Measurements from ENCODE around the gene MTURN.
"Not testable (repeated sequence)": the region's sequence is repeated elsewhere in the genome, so short reads cannot be mapped to it uniquely, and the experiment has no call there.

MTURN gene

GRCh38 chr7:30180718-30181117 lies 45.9 kb downstream of the MTURN start:
- Histone ChIP-seq H3K4me1 (ENCODE audit: control insufficient read depth, insufficient read depth, low read length) (no peaks in the 10 kb centered on the region; the same call in 1 of the 2 replicates), H3K4me3 (ENCODE audit: low read depth, low read length) (no peak overlapping the region), H3K36me3 (ENCODE audit: control insufficient read depth, insufficient read depth, low read length) (no peaks in the 10 kb centered on the region), H3K9ac (ENCODE audit: low read depth, low read length) (no peak overlapping the region), H3K27ac (ENCODE audit: low read depth, low read length) (no peak overlapping the region), H3K9me3 (ENCODE audit: control insufficient read depth, insufficient read depth, low read length) (no peaks in the 10 kb centered on the region), H3K27me3 (ENCODE audit: control insufficient read depth, insufficient read depth, low read length) (no peaks in the 10 kb centered on the region)

- Histone ChIP-seq H3K36me3 (ENCODE audit: control insufficient read depth, insufficient read depth, low read length) (no peaks in the 10 kb centered on the region), H3K9ac (ENCODE audit: low read depth, low read length) (no peak overlapping the region), H3K27me3 (ENCODE audit: control insufficient read depth, insufficient read depth, low read length) (no peaks in the 10 kb centered on the region), H3K9me3 (ENCODE audit: control insufficient read depth, insufficient read depth, low read length) (peaks cover under 1% of the 10 kb centered on the region; the same call in 1 of the 2 replicates), H3K4me3 (ENCODE audit: low read depth, low read length) (no peak overlapping the region), H3K4me1 (ENCODE audit: control insufficient read depth, insufficient read depth, low read length) (no peaks in the 10 kb centered on the region; the same call in 1 of the 2 replicates), H3K27ac (ENCODE audit: low read depth, low read length) (no peak overlapping the region)
Measured at GRCh38 chr7:30181211-30181610, 46.4 kb downstream of the MTURN start.

GRCh38 chr7:30181736-30182522 lies 47.1 kb downstream of the MTURN start:
- Histone ChIP-seq H3K4me3 (ENCODE audit: low read depth, low read length) (no peak overlapping the region), H3K4me1 (ENCODE audit: control insufficient read depth, insufficient read depth, low read length) (no peaks in the 10 kb centered on the region; the same call in 1 of the 2 replicates), H3K9ac (ENCODE audit: low read depth, low read length) (no peak overlapping the region), H3K36me3 (ENCODE audit: control insufficient read depth, insufficient read depth, low read length) (no peaks in the 10 kb centered on the region), H3K27ac (ENCODE audit: low read depth, low read length) (no peak overlapping the region), H3K27me3 (ENCODE audit: control insufficient read depth, insufficient read depth, low read length) (no peaks in the 10 kb centered on the region), H3K9me3 (ENCODE audit: control insufficient read depth, insufficient read depth, low read length) (peaks cover 7% of the 10 kb centered on the region)

GRCh38 chr7:30182814-30183213 lies 48.0 kb downstream of the MTURN start:
- no peaks in the 10 kb centered on the region for H3K27me3 ChIP-seq (ENCODE audit: control insufficient read depth, insufficient read depth, low read length)
- no peaks in the 10 kb centered on the region for H3K4me1 ChIP-seq (ENCODE audit: control insufficient read depth, insufficient read depth, low read length)

GRCh38 chr7:30183749-30184369 lies 49.1 kb downstream of the MTURN start:
- Histone ChIP-seq H3K27ac (ENCODE audit: low read depth, low read length) (no peak overlapping the region), H3K27me3 (ENCODE audit: control insufficient read depth, insufficient read depth, low read length) (no peaks in the 10 kb centered on the region), H3K9me3 (ENCODE audit: control insufficient read depth, insufficient read depth, low read length) (peaks cover 10% of the 10 kb centered on the region), H3K4me3 (ENCODE audit: low read depth, low read length) (no peak overlapping the region), H3K36me3 (ENCODE audit: control insufficient read depth, insufficient read depth, low read length) (no peaks in the 10 kb centered on the region), H3K4me1 (ENCODE audit: control insufficient read depth, insufficient read depth, low read length) (no peaks in the 10 kb centered on the region), H3K9ac (ENCODE audit: low read depth, low read length) (no peak overlapping the region)

More at GRCh38 chr7:30182814-30183213, 48.0 kb downstream of the MTURN start:
- Histone ChIP-seq H3K27ac (ENCODE audit: low read depth, low read length) (no peak overlapping the region), H3K9ac (ENCODE audit: low read depth, low read length) (no peak overlapping the region), H3K36me3 (ENCODE audit: control insufficient read depth, insufficient read depth, low read length) (no peaks in the 10 kb centered on the region), H3K4me3 (ENCODE audit: low read depth, low read length) (no peak overlapping the region), H3K9me3 (ENCODE audit: control insufficient read depth, insufficient read depth, low read length) (peaks cover 10% of the 10 kb centered on the region)

GRCh38 chr7:30184791-30185487 lies 50.2 kb downstream of the MTURN start:
- H3K36me3 ChIP-seq (ENCODE audit: control insufficient read depth, insufficient read depth, low read length) = no peaks in the 10 kb centered on the region
- H3K9me3 ChIP-seq (ENCODE audit: control insufficient read depth, insufficient read depth, low read length) = peaks cover 13% of the 10 kb centered on the region
- no peak overlapping the region for H3K9ac ChIP-seq (ENCODE audit: low read depth, low read length)
- no peaks in the 10 kb centered on the region for H3K27me3 ChIP-seq (ENCODE audit: control insufficient read depth, insufficient read depth, low read length)
- H3K27ac ChIP-seq (ENCODE audit: low read depth, low read length) = no peak overlapping the region
- H3K4me3 ChIP-seq (ENCODE audit: low read depth, low read length) = no peak overlapping the region
- no peaks in the 10 kb centered on the region for H3K4me1 ChIP-seq (ENCODE audit: control insufficient read depth, insufficient read depth, low read length)

- Histone ChIP-seq H3K27me3 (ENCODE audit: control insufficient read depth, insufficient read depth, low read length) (no peaks in the 10 kb centered on the region), H3K9me3 (ENCODE audit: control insufficient read depth, insufficient read depth, low read length) (peaks cover 13% of the 10 kb centered on the region), H3K27ac (ENCODE audit: low read depth, low read length) (no peak overlapping the region), H3K4me1 (ENCODE audit: control insufficient read depth, insufficient read depth, low read length) (no peaks in the 10 kb centered on the region), H3K4me3 (ENCODE audit: low read depth, low read length) (no peak overlapping the region), H3K36me3 (ENCODE audit: control insufficient read depth, insufficient read depth, low read length) (no peaks in the 10 kb centered on the region), H3K9ac (ENCODE audit: low read depth, low read length) (no peak overlapping the region)
Measured at GRCh38 chr7:30185496-30185895, 50.7 kb downstream of the MTURN start.

- Histone ChIP-seq H3K27ac (ENCODE audit: low read depth, low read length) (no peak overlapping the region), H3K4me3 (ENCODE audit: low read depth, low read length) (no peak overlapping the region), H3K36me3 (ENCODE audit: control insufficient read depth, insufficient read depth, low read length) (no peaks in the 10 kb centered on the region), H3K27me3 (ENCODE audit: control insufficient read depth, insufficient read depth, low read length) (no peaks in the 10 kb centered on the region), H3K9me3 (ENCODE audit: control insufficient read depth, insufficient read depth, low read length) (peaks cover 13% of the 10 kb centered on the region), H3K4me1 (ENCODE audit: control insufficient read depth, insufficient read depth, low read length) (no peaks in the 10 kb centered on the region), H3K9ac (ENCODE audit: low read depth, low read length) (no peak overlapping the region)
Measured at GRCh38 chr7:30186725-30187124, 51.9 kb downstream of the MTURN start.

- H3K9me3 ChIP-seq (ENCODE audit: control insufficient read depth, insufficient read depth, low read length) = peaks cover 13% of the 10 kb centered on the region
- no peaks in the 10 kb centered on the region for H3K4me1 ChIP-seq (ENCODE audit: control insufficient read depth, insufficient read depth, low read length)
- H3K27me3 ChIP-seq (ENCODE audit: control insufficient read depth, insufficient read depth, low read length) = no peaks in the 10 kb centered on the region
- no peak overlapping the region for H3K9ac ChIP-seq (ENCODE audit: low read depth, low read length)
- H3K36me3 ChIP-seq (ENCODE audit: control insufficient read depth, insufficient read depth, low read length) = no peaks in the 10 kb centered on the region
- H3K4me3 ChIP-seq (ENCODE audit: low read depth, low read length) = no peak overlapping the region
- H3K27ac ChIP-seq (ENCODE audit: low read depth, low read length) = no peak overlapping the region
Measured at GRCh38 chr7:30187513-30187912, 52.7 kb downstream of the MTURN start.

- H3K4me3 ChIP-seq (ENCODE audit: low read depth, low read length) = not testable (repeated sequence)
- peaks cover 18% of the 10 kb centered on the region for H3K9me3 ChIP-seq (ENCODE audit: control insufficient read depth, insufficient read depth, low read length)
Measured at GRCh38 chr7:30188381-30188780, 53.6 kb downstream of the MTURN start.

GRCh38 chr7:30188811-30189210 lies 54.0 kb downstream of the MTURN start:
- no peak overlapping the region for H3K4me3 ChIP-seq (ENCODE audit: low read depth, low read length)
- no peaks in the 10 kb centered on the region for H3K36me3 ChIP-seq (ENCODE audit: control insufficient read depth, insufficient read depth, low read length)
- peak overlapping the region; percentile 11 for H3K27ac ChIP-seq (ENCODE audit: low read depth, low read length)
- H3K9me3 ChIP-seq (ENCODE audit: control insufficient read depth, insufficient read depth, low read length) = peaks cover 19% of the 10 kb centered on the region
- no peaks in the 10 kb centered on the region for H3K27me3 ChIP-seq (ENCODE audit: control insufficient read depth, insufficient read depth, low read length)
- H3K4me1 ChIP-seq (ENCODE audit: control insufficient read depth, insufficient read depth, low read length) = no peaks in the 10 kb centered on the region
- no peak overlapping the region for H3K9ac ChIP-seq (ENCODE audit: low read depth, low read length)

More at GRCh38 chr7:30188381-30188780, 53.6 kb downstream of the MTURN start:
- H3K36me3 ChIP-seq (ENCODE audit: control insufficient read depth, insufficient read depth, low read length); H3K27me3 ChIP-seq (ENCODE audit: control insufficient read depth, insufficient read depth, low read length); H3K4me1 ChIP-seq (ENCODE audit: control insufficient read depth, insufficient read depth, low read length); H3K9ac ChIP-seq (ENCODE audit: low read depth, low read length): not testable (repeated sequence)
- peak overlapping the region; percentile 11 for H3K27ac ChIP-seq (ENCODE audit: low read depth, low read length)
